Retinal pigment epithelial cell (primary cell): Measurements from ENCODE around the gene EPS8L3.
"Not testable (repeated sequence)": the region's sequence is repeated elsewhere in the genome, so short reads cannot be mapped to it uniquely, and the experiment has no call there.

Source experiments
- DNase-seq: peaks from one replicate; pipeline ENCODE4 v3.0.0-alpha.2; 2010; ENCODE audit warnings: low read depth
- H3K4me3 ChIP-seq: 2 replicates; pipeline ENCODE4 v1.5.1; 2011; ENCODE audit warnings: mild to moderate bottlenecking, low read length, control low read depth, moderate library complexity
- CTCF ChIP-seq: conservative IDR thresholded peaks from 2 replicates; pipeline ENCODE4 v1.5.1; 2011; ENCODE audit warnings: low read depth, low read length, control low read depth, inconsistent platforms

The EPS8L3 gene

GRCh38 chr1:109771712-109772657, 8.3 kb upstream of the EPS8L3 start:
- H3K4me3 ChIP-seq, result no peak overlapping the region
- no peak for DNase-seq
- TF ChIP-seq CTCF, result no peak

GRCh38 chr1:109770331-109771095, 6.8 kb upstream of the EPS8L3 start:
- DNase-seq, result no peak
- no peak overlapping the region for H3K4me3 ChIP-seq
- TF ChIP-seq CTCF, result no peak

GRCh38 chr1:109769330-109770078, 5.8 kb upstream of the EPS8L3 start:
- no peak for TF ChIP-seq CTCF
- no peak overlapping the region for H3K4me3 ChIP-seq
- DNase-seq, result no peak

GRCh38 chr1:109768820-109769219, 5.1 kb upstream of the EPS8L3 start:
- DNase-seq, result no peak
- H3K4me3 ChIP-seq, result no peak overlapping the region
- no peak for TF ChIP-seq CTCF

- H3K4me3 ChIP-seq, result no peak overlapping the region
- TF ChIP-seq CTCF, result no peak
- DNase-seq, result no peak
These were observed 4.6 kb upstream of the EPS8L3 start for GRCh38 chr1:109768335-109768650.

GRCh38 chr1:109767637-109768334, 4.1 kb upstream of the EPS8L3 start:
- TF ChIP-seq CTCF, result no peak
- no peak for DNase-seq
- no peak overlapping the region for H3K4me3 ChIP-seq

- DNase-seq, H3K4me3 ChIP-seq: not testable (repeated sequence)
These were observed 3.4 kb upstream of the EPS8L3 start for GRCh38 chr1:109766991-109767636.
